IPS-20b (cell line): ENCODE data around the gene ROR1.
"Not testable (repeated sequence)": the region's sequence is repeated elsewhere in the genome, so short reads cannot be mapped to it uniquely, and the experiment has no call there.

Experiments used
- H3K27ac ChIP-seq: one replicate; pipeline ENCODE4 v1.5.1; 2013; ENCODE audit warnings: low read length
- H3K27me3 ChIP-seq: 2 replicates; pipeline ENCODE4 v1.6.1; 2013; ENCODE audit warnings: mild to moderate bottlenecking, low read length, inconsistent platforms; ENCODE audit not compliant: insufficient read depth
- H3K36me3 ChIP-seq: 2 replicates; pipeline ENCODE4 v1.6.1; 2013; ENCODE audit warnings: low read depth, mild to moderate bottlenecking, inconsistent platforms, low read length, moderate library complexity; ENCODE audit not compliant: insufficient read depth
- H3K4me1 ChIP-seq: 2 replicates; pipeline ENCODE4 v1.6.1; 2013; ENCODE audit warnings: mild to moderate bottlenecking, control low read depth, inconsistent platforms, low read length, moderate library complexity; ENCODE audit not compliant: insufficient read depth
- H3K4me3 ChIP-seq: 2 replicates; pipeline ENCODE4 v1.5.1; 2013; ENCODE audit warnings: mild to moderate bottlenecking, low read length, inconsistent platforms
- H3K9ac ChIP-seq: 2 replicates; pipeline ENCODE4 v1.6.1; 2013; ENCODE audit warnings: low read depth, mild to moderate bottlenecking, inconsistent platforms, low read length, moderate library complexity
- H3K9me3 ChIP-seq: 2 replicates; pipeline ENCODE4 v1.6.1; 2013; ENCODE audit warnings: mild to moderate bottlenecking, low read depth, low read length, inconsistent platforms; ENCODE audit not compliant: insufficient read depth

Gene ROR1

GRCh38 chr1:64220241-64220640 is 446.4 kb downstream of the ROR1 start:
- no peak overlapping the region for H3K4me3 ChIP-seq
- no peaks in the 10 kb centered on the region for H3K36me3 ChIP-seq
- H3K27ac ChIP-seq: no peak overlapping the region
- H3K9ac ChIP-seq: no peak overlapping the region
- no peaks in the 10 kb centered on the region for H3K27me3 ChIP-seq
- H3K9me3 ChIP-seq: no peaks in the 10 kb centered on the region
- H3K4me1 ChIP-seq: no peaks in the 10 kb centered on the region

GRCh38 chr1:64223329-64224151 is 449.7 kb downstream of the ROR1 start:
- Histone ChIP-seq H3K9me3 (no peaks in the 10 kb centered on the region), H3K36me3 (no peaks in the 10 kb centered on the region), H3K27me3 (no peaks in the 10 kb centered on the region), H3K9ac (no peak overlapping the region), H3K27ac (no peak overlapping the region), H3K4me1 (no peaks in the 10 kb centered on the region), H3K4me3 (no peak overlapping the region)

GRCh38 chr1:64224236-64224635 is 450.4 kb downstream of the ROR1 start:
- not testable (repeated sequence) for H3K36me3 ChIP-seq, H3K27me3 ChIP-seq, H3K4me3 ChIP-seq, H3K9me3 ChIP-seq, H3K27ac ChIP-seq, H3K4me1 ChIP-seq, H3K9ac ChIP-seq

- Histone ChIP-seq H3K4me3 (no peak overlapping the region), H3K9ac (no peak overlapping the region), H3K9me3 (no peaks in the 10 kb centered on the region), H3K36me3 (no peaks in the 10 kb centered on the region), H3K27ac (no peak overlapping the region), H3K4me1 (no peaks in the 10 kb centered on the region), H3K27me3 (no peaks in the 10 kb centered on the region)
These were observed 454.5 kb downstream of the ROR1 start for GRCh38 chr1:64228167-64228957.

GRCh38 chr1:64229307-64229706 is 455.5 kb downstream of the ROR1 start:
- Histone ChIP-seq H3K27ac (no peak overlapping the region), H3K9ac (no peak overlapping the region), H3K36me3 (no peaks in the 10 kb centered on the region), H3K27me3 (no peaks in the 10 kb centered on the region), H3K9me3 (no peaks in the 10 kb centered on the region), H3K4me3 (no peak overlapping the region), H3K4me1 (no peaks in the 10 kb centered on the region)
